Measurements from ENCODE around the gene APLNR. TPM values are rescaled to one million over a fixed set of nuclear protein-coding genes. Genes with fewer than 3 reads are reported as not detected.

APLNR gene
- total RNA-seq, 1 donor from 2014 or later: 16.6 TPM

GRCh38 chr11:57191311-57192219 lies 45.5 kb downstream of the APLNR start:
- intact Hi-C loops (cut with DNase I): no loop called here
- DNase-seq (ENCODE audit: low spot score): no peak

- no peak for DNase-seq (ENCODE audit: low spot score)
- intact Hi-C loops (cut with DNase I): no loop called here
These were observed 46.5 kb downstream of the APLNR start for GRCh38 chr11:57190548-57190947.

Other genes with a start within 250 kb of the APLNR start
- gene OR5AK2, start 248.3 kb downstream of the APLNR start, total RNA-seq: not detected
- 0.13 TPM for gene LRRC55, start 55.3 kb downstream of the APLNR start, total RNA-seq
- gene TNKS1BP1, start 87.7 kb upstream of the APLNR start, total RNA-seq: 36.2 TPM
- 35.4 TPM for gene SSRP1, start 98.6 kb upstream of the APLNR start, total RNA-seq
- gene P2RX3, start 101.1 kb upstream of the APLNR start, total RNA-seq: 0.48 TPM
- gene PRG3, start 143.9 kb upstream of the APLNR start, total RNA-seq: not detected
- not detected for gene PRG2, start 153.4 kb upstream of the APLNR start, total RNA-seq
- gene SLC43A3, start 189.9 kb upstream of the APLNR start, total RNA-seq: 26.7 TPM
- 0.73 TPM for gene RTN4RL2, start 223.3 kb upstream of the APLNR start, total RNA-seq